ENCODE data around the gene GGT6. TPM values are rescaled to one million over a fixed set of nuclear protein-coding genes. Genes with fewer than 3 reads are reported as not detected.
A peak's percentile ranks its signal among the peaks of the same experiment; 100 is the strongest.

GGT6 gene, protein sequence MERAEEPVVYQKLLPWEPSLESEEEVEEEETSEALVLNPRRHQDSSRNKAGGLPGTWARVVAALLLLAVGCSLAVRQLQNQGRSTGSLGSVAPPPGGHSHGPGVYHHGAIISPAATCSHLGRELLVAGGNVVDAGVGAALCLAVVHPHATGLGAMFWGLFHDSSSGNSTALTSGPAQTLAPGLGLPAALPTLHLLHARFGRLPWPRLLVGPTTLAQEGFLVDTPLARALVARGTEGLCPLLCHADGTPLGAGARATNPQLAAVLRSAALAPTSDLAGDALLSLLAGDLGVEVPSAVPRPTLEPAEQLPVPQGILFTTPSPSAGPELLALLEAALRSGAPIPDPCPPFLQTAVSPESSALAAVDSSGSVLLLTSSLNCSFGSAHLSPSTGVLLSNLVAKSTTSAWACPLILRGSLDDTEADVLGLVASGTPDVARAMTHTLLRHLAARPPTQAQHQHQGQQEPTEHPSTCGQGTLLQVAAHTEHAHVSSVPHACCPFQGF
- not detected for total RNA-seq

DNA sequence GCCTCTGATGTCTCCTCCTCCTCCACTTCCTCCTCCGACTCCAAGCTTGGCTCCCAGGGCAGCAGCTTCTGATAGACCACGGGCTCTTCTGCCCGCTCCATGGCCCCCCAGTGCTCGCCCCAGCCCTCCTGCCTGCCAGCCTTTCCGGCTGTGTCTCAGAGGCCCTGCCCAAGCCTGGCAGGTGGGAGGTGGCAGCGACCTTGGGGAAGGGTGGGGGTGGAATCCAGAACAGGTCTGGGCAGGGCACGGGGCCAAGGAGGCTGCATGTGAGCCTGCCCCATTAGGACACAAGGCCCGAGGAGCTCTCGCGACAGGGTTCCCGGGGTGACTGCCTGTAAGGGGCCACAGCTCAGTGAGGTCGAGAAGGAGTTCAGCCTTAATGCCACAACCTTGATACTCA, at the start of gene GGT6:
Gene GGT6, minus strand, starts transcription at position 157 of the 400 bp plus-strand sequence. Its CDS starts 56 bp downstream, at position 101.
- Histone ChIP-seq H3K36me3 (no peaks in the 10 kb centered on the region), H3K4me3 (no peak within 1 kb of the TSS), H3K4me1 (peaks cover 9 to 17% (median 14%) of the 10 kb centered on the region in 4 donors), H3K9me3 (no peaks in the 10 kb centered on the region), H3K27me3 (no peaks in the 10 kb centered on the region), H3K27ac (replicated peaks in 1 of 4) (no peak within 1 kb of the TSS)
- intact Hi-C loops (cut with DNase I) = no loop called here
- no peak for DNase-seq (ENCODE audit: extremely low spot score)
- TF ChIP-seq POLR2A (IDR thresholded peaks at IDR 0.05; ENCODE audit: low read depth) (no peak), POLR2AphosphoS5 (IDR thresholded peaks at IDR 0.05) (no peak), EP300 (IDR thresholded peaks at IDR 0.05) (no peak)
- TF ChIP-seq, protein P1, sequence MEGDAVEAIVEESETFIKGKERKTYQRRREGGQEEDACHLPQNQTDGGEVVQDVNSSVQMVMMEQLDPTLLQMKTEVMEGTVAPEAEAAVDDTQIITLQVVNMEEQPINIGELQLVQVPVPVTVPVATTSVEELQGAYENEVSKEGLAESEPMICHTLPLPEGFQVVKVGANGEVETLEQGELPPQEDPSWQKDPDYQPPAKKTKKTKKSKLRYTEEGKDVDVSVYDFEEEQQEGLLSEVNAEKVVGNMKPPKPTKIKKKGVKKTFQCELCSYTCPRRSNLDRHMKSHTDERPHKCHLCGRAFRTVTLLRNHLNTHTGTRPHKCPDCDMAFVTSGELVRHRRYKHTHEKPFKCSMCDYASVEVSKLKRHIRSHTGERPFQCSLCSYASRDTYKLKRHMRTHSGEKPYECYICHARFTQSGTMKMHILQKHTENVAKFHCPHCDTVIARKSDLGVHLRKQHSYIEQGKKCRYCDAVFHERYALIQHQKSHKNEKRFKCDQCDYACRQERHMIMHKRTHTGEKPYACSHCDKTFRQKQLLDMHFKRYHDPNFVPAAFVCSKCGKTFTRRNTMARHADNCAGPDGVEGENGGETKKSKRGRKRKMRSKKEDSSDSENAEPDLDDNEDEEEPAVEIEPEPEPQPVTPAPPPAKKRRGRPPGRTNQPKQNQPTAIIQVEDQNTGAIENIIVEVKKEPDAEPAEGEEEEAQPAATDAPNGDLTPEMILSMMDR (IDR thresholded peaks at IDR 0.05) = no peak
- WGBS = 100% methylated on average over 1 of the region's 12 CpGs

GRCh38 chr17:4610162-4610561, 49.8 kb upstream of the GGT6 start:
- WGBS = 98% methylated on average over 5 of the region's 5 CpGs
- Histone ChIP-seq H3K27me3 (no peaks in the 10 kb centered on the region), H3K4me1 (peaks cover 17 to 49% (median 40%) of the 10 kb centered on the region in 4 donors), H3K36me3 (no peaks in the 10 kb centered on the region), H3K27ac (replicated peaks in 1 of 4) (peak overlapping the region in 3 of 4 donors; percentile 30 to 77 (median 60)), H3K4me3 (no peak overlapping the region), H3K9me3 (no peaks in the 10 kb centered on the region)
- intact Hi-C loops (cut with DNase I) = no loop called here
- no peak for DNase-seq (ENCODE audit: extremely low spot score)
- TF ChIP-seq EP300 (IDR thresholded peaks at IDR 0.05) (no peak), POLR2AphosphoS5 (IDR thresholded peaks at IDR 0.05) (no peak), POLR2A (IDR thresholded peaks at IDR 0.05; ENCODE audit: low read depth) (no peak)
- TF ChIP-seq, protein P1 (IDR thresholded peaks at IDR 0.05) = no peak

DNA sequence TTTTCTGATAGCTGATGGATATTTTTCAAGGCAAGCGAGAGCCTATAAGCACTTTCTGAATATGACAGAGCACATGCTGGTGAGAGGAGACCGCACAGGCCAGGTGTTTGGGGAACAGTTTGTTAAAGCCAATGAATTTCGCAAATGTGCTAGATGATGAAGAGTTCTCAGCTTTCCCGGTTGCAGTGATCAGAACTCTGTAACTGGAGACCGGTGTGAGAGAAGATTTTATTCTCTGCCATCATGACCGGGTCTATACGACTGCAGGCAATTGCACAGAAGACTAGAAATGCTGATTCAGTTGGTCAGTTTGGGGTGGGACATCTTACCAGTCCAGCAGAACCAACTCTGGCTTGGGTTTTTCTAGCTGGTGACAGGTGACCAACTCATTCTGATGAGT, 49.4 kb upstream of the GGT6 start:
- WGBS = 96% methylated on average over 7 of the region's 7 CpGs
- peaks cover 18 to 52% (median 44%) of the 10 kb centered on the region in 4 donors for H3K4me1 ChIP-seq
- no peaks in the 10 kb centered on the region for H3K36me3 ChIP-seq
- intact Hi-C loops (cut with DNase I) = no loop called here
- peak overlapping the region in 2 of 4 donors; percentile 60 to 77 for H3K27ac ChIP-seq (replicated peaks in 1 of 4)
- no peak for DNase-seq (ENCODE audit: extremely low spot score)
- H3K9me3 ChIP-seq = no peaks in the 10 kb centered on the region
- H3K4me3 ChIP-seq = no peak overlapping the region
- no peaks in the 10 kb centered on the region for H3K27me3 ChIP-seq
- TF ChIP-seq, protein P1 (IDR thresholded peaks at IDR 0.05) = no peak
- TF ChIP-seq EP300 (IDR thresholded peaks at IDR 0.05) = no peak
- no peak for TF ChIP-seq POLR2A (IDR thresholded peaks at IDR 0.05; ENCODE audit: low read depth)
- no peak for TF ChIP-seq POLR2AphosphoS5 (IDR thresholded peaks at IDR 0.05)

DNA sequence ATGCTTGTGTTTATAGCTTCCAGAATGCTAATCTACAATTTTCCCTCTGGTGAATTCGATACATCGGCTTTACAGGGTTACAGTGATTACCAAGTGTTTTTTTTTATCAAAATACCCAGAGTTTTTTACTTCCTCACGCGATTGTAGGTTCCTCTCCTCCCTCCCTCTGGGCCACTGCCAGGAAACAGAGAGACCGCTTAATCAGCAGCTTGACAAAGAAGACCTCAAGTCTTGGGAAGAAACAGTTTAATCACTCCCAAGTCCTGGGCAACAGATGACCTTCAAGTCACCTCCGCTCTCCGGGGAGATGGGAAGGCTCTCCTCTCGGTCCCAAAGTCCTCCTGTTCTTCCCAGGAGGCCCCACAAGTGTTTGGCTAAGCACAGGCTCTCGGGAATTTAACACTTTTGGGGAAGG, 47.4 kb upstream of the GGT6 start:
- DNase-seq (ENCODE audit: extremely low spot score) = no peak
- H3K27ac ChIP-seq (replicated peaks in 1 of 4) = peak overlapping the region; percentile 67 to 82 (median 76)

DNA sequence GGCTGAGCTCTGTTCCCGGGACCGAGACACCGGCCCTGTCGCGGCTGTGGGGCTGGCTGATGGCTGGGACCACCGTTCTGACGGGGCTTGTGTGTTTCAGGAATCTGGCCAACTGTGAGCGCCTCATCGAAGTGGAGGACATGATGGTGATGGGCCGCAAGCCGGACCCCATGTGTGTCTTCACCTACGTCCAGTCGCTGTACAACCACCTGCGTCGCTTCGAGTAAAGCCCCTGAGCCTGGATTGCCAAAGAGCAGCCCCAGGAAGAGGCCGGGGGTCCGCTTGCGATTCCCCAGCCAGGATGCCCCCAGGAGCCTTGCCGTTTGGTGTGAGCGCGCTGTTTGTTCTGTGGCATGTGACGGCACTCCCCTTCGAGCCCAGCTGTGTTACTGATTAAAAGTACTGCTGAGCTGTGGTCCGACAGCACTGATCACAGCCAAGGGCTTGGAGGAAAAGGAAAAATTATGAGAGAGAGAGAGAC, 46.9 kb upstream of the GGT6 start:
- intact Hi-C loops (cut with DNase I) = no loop called here
- H3K9me3 ChIP-seq = no peaks in the 10 kb centered on the region
- H3K36me3 ChIP-seq = no peaks in the 10 kb centered on the region
- peak overlapping the region; percentile 67 to 82 (median 76) for H3K27ac ChIP-seq (replicated peaks in 1 of 4)
- DNase-seq (ENCODE audit: extremely low spot score) = no peak
- no peak overlapping the region for H3K4me3 ChIP-seq
- no peaks in the 10 kb centered on the region for H3K27me3 ChIP-seq
- no peak for TF ChIP-seq POLR2A (IDR thresholded peaks at IDR 0.05; ENCODE audit: low read depth)
- peak in 1 of 2 donors; percentile 3 for TF ChIP-seq POLR2AphosphoS5 (IDR thresholded peaks at IDR 0.05)
- 73% methylated on average over 16 of the region's 25 CpGs for whole genome bisulfite sequencing
- H3K4me1 ChIP-seq = peaks cover 27 to 62% (median 56%) of the 10 kb centered on the region in 4 donors

More for the DNA sequence above, 47.4 kb upstream of the GGT6 start:
- 11% methylated on average over 9 of the region's 9 CpGs for WGBS
- intact Hi-C loops (cut with DNase I) = no loop called here
- no peak overlapping the region for H3K4me3 ChIP-seq
- H3K27me3 ChIP-seq = no peaks in the 10 kb centered on the region
- no peaks in the 10 kb centered on the region for H3K36me3 ChIP-seq
- TF ChIP-seq EP300 (IDR thresholded peaks at IDR 0.05) = no peak
- TF ChIP-seq POLR2AphosphoS5 (IDR thresholded peaks at IDR 0.05) = peak in 1 of 2 donors; percentile 5
- peaks cover 27 to 62% (median 56%) of the 10 kb centered on the region in 4 donors for H3K4me1 ChIP-seq
- no peaks in the 10 kb centered on the region for H3K9me3 ChIP-seq
